K562 (cell line): ENCODE measurements around the gene PRICKLE4.

Experiments used
- FOXK2 ChIP-seq, 2 experiments: fragments of 450-650 bp; IDR thresholded peaks in 1 of 2; conservative IDR thresholded peaks in 1 of 2; 2 replicates each; pipeline ENCODE4 v1.6.1; 2016; ENCODE audit warnings: low read depth in 2 of 2, mild to moderate bottlenecking in 1 of 2
- RAD21 ChIP-seq, 2 experiments: fragments of 250-450 bp in 1 of 2; fragments of 450-650 bp in 1 of 2; sonication (Bioruptor Pico) in 1 of 2; formaldehyde crosslinking in 1 of 2; IDR thresholded peaks in 1 of 2; conservative IDR thresholded peaks in 1 of 2; 2 replicates each; pipeline versions ENCODE4 v1.4.0 to v1.8.0; 2020 to 2022; ENCODE audit warnings: mild to moderate bottlenecking in 2 of 2, moderate library complexity in 1 of 2
- TF ChIP-seq, protein P1 (sequence below), 3 experiments: IDR thresholded peaks in 2 of 3; conservative IDR thresholded peaks in 1 of 3; 2 replicates each; pipeline ENCODE4 v1.5.1; 2011 to 2012; ENCODE audit warnings: low read length in 3 of 3, mild to moderate bottlenecking in 3 of 3, control low read depth in 2 of 3, improper control_type of control experiment in 1 of 3, inconsistent platforms in 1 of 3, low read depth in 1 of 3, mixed read lengths in 1 of 3, moderate library complexity in 1 of 3; ENCODE audit not compliant: insufficient read depth in 2 of 3

DNA sequence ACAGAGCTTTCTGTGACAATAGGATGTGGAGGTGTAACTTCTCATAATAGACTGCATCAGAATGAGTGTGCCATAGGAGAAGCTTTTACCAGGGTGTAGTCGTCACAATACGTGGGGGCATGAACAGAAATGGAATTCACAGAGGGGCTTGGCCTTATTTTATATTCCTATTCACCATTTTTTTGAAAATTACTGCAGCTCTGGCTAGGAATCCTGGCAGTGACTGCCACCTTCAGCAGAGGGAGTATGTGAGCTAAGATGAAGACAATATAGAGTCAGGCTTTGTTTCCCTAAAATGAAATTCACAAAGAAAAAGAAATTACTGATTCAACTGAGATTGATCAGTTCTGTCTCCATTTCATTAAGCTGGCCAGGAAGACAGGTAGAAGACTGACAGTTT is 20.8 kb downstream of the PRICKLE4 start:
- TF ChIP-seq, protein P1, sequence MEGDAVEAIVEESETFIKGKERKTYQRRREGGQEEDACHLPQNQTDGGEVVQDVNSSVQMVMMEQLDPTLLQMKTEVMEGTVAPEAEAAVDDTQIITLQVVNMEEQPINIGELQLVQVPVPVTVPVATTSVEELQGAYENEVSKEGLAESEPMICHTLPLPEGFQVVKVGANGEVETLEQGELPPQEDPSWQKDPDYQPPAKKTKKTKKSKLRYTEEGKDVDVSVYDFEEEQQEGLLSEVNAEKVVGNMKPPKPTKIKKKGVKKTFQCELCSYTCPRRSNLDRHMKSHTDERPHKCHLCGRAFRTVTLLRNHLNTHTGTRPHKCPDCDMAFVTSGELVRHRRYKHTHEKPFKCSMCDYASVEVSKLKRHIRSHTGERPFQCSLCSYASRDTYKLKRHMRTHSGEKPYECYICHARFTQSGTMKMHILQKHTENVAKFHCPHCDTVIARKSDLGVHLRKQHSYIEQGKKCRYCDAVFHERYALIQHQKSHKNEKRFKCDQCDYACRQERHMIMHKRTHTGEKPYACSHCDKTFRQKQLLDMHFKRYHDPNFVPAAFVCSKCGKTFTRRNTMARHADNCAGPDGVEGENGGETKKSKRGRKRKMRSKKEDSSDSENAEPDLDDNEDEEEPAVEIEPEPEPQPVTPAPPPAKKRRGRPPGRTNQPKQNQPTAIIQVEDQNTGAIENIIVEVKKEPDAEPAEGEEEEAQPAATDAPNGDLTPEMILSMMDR (IDR thresholded peaks at IDR 0.05 in 2 of 3, conservative IDR thresholded peaks at IDR 0.05 in 1 of 3; ENCODE audit: insufficient read depth in 2 of 3, low read depth in 1 of 3, low read length in 3 of 3): peak; percentile 54 to 71 (median 63); a peak in 5 of 6 replicates
- TF ChIP-seq RAD21 (CRISPR knock-in tag; conservative IDR thresholded peaks at IDR 0.05 in 1 of 2, IDR thresholded peaks at IDR 0.05 in 1 of 2): peak; percentile 70 to 78
- no peak for TF ChIP-seq FOXK2 (conservative IDR thresholded peaks at IDR 0.05 in 1 of 2, IDR thresholded peaks at IDR 0.05 in 1 of 2; ENCODE audit: low read depth in 2 of 2)
